ENCODE data around the gene GLRX5.

The GLRX5 gene

DNA sequence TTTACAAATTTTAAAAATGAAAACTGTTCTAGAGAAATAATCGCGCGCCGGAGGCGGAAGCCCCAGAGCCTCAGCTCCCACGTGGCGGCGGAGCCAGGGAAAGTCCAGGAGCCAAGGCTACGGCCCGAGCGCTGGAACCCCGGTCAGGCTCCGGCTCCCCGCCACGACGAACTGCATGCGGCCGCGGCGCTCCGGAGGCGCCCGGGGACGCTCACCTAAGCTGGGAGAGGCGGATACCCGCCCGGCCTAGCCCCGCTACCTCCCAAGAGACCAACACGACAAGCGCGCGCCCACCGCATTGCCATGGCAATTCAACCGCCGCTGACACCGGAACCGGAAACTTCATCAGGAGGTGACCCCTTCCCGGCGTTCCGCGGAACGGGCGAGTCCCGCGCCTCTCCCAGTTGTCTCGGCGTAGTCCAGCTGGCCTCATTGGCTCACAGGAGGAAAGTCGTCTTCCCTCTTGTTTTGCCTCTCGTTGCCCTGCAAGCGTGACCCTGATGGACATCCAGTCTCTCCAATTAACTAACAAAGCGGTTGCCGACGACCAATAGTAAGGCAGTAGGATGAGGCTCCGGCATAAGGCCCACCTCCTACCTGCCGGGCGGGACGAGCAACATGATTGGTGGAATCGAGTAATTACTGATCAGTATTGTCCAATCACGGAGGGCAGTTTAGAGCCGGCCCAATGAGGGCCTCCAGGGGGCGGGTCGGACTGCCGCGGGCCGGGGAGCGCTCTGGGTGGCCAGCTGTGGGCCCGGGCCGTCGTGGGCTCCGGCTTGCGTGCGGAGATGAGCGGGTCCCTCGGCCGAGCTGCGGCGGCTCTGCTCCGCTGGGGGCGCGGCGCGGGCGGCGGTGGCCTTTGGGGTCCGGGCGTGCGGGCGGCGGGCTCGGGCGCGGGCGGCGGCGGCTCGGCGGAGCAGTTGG lies at the start of gene GLRX5:
Gene GLRX5, plus strand, starts transcription at position 752 of the 927 bp plus-strand sequence. Its CDS starts 40 bp downstream, at position 792.
- peak; percentile 98 for FAIRE-seq
- DNase-seq (ENCODE audit: insufficient read length, low spot score): peak; percentile 98

DNA sequence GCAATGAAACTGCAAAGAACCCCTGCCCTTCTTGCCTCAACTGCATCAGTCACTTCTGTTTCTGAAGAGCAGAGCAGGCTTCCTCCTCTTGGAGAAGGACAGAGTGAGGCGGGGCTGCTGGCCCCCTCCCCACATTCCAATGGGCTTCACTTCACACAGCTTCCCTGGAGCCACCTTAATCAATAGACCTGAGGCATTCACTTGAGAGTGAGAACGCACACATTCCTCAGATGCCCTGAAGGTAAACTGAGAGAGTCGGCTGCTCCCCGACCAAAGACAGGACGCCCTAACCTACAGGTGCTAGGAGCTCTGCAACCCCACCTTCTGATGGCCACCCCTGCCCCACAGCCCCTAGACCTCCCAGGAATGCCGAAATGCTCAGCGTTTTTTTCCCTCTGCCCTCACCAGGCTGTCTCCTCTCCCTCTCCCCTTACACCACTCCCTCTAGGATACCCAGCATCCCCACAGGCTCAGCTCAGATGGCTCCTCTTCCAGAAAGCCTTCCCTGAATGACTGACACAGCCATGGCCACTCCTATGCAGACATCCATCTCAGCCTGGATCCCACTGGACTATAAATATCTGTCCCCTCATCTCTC lies 49.5 kb upstream of the GLRX5 start:
- no peak for DNase-seq (ENCODE audit: insufficient read length, low spot score)
- FAIRE-seq: no peak

DNA sequence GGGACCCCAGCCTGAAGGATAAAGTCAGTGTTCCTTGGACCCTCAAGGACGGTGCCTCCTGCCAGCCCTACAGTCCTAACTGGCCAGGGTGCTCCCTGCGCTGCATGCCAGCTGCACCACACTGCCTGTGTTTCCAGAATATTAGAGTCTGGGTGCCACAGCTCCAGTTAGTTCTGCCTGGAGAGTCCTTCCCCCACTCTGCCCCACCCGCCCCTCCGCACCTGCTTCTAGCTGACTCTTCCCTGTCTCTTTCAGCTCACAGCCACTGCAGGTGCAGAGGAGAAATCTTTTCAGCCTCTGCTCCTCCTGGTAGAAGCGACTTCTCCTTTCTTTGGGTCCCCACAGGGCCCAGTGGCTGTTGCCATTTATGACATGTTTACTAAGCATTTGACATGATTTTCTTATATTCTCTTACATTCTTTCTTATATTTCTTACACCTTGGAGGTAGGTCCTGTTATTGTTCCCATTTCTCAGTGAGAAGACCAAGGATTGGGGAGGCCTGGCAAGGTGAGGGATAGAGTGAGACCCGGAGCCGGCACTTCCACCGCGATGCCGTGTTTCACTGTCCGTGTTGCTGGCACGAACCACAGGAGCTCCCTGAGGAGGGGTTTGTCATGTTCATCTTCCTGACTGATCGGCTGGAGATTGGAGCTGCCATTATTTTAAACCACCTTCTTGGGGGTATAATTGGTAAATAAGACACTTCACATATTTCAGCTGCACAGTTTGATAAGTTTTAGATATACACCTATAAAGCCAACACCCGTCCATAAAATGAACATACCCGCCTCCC lies 47.8 kb upstream of the GLRX5 start:
- no peak for DNase-seq (ENCODE audit: insufficient read length, low spot score)
- FAIRE-seq: no peak

DNA sequence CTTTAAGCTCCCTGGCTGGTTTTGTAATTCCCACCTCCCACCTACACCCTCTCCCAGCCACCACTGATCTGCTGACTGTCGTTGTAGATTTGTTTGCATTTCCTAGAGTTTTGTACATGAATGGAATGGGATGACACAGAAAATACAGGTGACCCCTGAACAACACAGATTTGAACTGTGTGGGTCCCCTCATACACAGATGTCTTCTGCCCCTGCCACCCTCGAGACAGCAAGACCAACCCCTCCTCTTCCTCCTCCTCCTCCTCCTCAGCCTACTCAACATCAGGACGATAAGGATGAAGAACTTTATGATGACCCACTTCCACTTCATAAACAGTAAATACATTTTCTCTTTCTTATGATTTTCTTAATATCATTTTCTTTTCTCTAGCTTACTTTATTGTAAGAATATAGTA lies 47.2 kb upstream of the GLRX5 start:
- no peak for DNase-seq (ENCODE audit: insufficient read length, low spot score)
- no peak for FAIRE-seq

DNA sequence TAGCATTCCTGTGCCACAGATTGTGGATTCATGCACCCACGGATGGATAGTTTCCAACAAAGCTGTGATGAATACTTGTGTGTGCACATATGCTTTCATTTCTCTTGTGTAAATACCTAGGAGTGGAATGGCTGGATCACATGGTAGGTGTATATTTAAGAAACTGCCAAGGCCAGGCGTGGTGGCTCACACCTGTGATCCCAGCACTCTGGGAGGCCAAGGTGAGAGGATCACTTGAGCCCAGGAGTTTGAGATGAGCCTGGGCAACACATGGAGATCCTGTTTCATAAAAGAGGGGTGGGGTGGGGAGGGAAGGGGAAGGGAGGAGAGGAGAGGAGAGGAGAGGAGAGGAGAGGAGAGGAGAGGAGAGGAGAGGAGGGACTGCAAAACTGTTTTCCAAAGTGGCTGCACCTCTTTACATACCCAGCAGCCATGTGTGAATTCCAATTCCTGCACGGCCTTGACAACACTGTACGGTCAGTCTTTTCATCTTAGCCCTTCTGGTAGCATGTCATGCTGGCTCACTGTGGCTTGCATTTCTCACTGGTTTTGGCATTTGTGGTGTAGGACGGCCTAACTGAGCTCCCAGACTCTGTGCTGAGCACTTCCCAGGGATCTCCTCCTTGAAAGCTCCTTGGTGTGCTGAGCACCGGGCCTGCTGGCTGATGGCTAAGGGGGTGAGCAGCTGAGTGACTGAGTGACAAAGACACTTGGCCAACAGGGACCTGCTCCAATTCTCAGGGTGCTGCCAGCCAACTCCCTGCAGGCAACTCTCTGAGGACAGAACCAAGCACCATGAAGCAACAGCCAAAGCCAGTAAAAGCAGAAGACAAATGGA lies 46.3 kb upstream of the GLRX5 start:
- no peak for DNase-seq (ENCODE audit: insufficient read length, low spot score)
- no peak for FAIRE-seq

DNA sequence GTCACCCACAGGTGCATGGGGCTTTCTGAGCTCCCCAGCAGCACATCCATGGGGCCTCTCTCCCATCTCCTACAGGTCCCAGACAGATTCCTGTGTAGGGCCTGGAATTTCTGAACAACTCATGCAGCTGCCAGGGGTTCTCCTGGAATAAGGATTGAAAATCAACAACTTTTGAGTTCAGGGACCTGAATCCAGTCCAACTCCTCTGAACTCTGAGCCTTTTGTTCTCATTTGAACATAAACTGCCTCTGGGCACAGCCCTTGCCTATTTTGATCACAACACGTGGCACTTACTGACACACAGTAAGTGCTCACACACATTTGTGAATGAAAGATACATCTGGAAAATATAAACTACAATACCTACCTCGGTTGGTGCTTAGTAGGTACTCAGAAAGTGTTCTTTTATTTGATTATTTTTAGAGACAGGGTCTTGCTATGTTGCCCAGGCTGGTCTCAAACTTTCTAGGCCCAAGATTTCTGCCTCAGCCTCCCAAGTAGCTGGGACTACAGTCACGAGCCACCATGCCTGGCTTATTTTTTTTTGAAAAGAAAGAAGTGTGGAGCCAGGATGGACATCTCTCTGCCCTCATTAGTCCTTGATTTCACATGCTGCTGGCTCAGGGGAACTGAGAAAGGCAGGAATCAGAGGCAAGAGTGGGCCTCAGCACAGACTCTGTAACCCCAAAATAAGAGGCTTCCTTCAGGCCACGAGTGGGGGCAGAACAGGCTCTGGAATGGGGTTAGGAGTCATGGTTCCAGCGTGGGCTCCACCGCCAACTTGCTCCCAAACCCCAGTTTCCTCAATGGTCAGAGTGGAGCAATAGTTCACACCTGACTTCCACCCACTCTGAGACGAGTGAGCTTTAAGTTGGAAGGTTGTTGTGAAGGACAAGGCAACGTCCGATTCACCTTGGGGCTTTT lies 45.4 kb upstream of the GLRX5 start:
- FAIRE-seq: no peak
- no peak for DNase-seq (ENCODE audit: insufficient read length, low spot score)

DNA sequence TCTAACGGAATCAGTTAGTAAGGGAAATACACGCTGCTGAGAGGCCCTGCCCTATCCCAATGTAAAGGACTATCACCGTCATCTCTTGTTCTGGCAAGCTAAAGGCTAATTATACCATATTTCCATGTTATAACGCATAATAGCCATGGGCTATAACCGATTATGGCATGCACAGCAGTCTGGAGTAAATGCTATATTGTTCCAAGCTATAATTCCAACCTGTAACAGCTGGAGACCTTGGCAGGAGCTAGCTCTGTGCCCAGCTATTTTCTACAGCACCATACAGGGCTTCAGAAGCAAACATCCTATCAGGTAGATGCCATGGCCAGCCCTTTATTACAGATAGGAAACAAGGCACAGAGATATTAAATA lies 44.7 kb upstream of the GLRX5 start:
- no peak for FAIRE-seq

DNA sequence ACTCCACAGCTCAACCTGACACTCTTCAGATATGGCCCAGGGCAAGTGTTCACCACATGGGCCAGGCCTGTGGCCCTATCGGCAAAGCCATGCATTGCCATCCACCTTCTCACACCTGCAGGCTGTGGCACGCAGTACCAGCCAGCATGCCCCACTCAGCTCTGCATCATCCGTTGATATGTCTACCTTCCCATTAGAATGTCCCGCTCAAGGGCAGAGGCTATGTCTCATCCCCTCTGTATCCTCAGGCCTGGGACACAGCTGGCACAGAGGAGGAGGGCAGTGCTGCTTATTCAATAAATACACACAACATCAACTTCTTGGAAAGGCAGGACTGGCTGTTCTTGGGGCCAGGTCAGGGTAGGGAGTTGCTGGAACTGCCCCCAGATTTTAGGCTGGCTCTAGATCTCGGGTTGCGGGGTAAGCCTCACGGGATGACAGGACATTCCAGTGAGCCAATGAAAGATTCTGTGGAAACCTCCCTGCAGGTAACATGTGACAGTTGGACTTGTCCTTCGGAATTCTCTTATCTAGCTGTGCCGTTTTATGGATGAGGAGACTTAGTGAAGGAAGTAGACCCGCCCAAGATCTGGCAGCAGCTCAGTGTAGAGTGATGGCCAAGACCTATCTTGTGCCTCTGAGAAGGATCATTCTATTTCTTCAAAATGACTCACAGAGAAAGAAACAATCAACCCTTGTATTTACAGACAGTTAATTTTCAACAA lies 44.0 kb upstream of the GLRX5 start:
- FAIRE-seq: peak; percentile 49
- no peak for DNase-seq (ENCODE audit: insufficient read length, low spot score)

More for the DNA sequence above, 44.7 kb upstream of the GLRX5 start:
- DNase-seq (ENCODE audit: insufficient read length, low spot score): no peak

DNA sequence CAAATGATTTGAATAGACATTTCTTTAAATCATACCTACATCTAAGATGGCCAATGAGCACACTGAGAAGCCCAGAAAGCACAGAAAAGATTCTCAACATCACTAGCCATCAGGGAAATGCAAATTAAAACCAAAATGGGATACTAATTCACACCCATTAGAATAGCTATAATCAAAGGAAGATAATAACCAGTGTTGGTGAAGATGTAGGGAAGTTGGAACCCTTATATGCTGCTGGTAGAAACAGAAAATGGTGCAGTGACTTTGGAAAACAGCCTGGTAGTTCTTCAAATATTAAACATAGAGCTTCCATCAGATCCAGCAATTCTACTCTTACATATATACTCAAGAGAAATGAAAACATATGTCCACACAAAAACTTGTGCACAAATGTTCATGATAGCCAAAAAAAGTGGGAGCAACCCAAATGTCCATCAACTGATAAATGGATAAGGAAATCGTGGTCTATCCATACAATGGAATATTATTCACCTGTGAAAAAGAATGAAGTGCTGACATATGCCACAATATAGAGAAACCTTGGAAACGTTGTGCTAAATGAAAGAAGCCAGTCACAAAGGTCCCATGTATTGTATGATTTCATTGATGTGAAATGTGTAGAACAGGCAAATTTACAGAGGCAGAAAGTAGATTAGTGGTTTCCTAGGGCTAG lies 42.8 kb upstream of the GLRX5 start:
- DNase-seq (ENCODE audit: insufficient read length, low spot score) (no peak), FAIRE-seq (no peak)

DNA sequence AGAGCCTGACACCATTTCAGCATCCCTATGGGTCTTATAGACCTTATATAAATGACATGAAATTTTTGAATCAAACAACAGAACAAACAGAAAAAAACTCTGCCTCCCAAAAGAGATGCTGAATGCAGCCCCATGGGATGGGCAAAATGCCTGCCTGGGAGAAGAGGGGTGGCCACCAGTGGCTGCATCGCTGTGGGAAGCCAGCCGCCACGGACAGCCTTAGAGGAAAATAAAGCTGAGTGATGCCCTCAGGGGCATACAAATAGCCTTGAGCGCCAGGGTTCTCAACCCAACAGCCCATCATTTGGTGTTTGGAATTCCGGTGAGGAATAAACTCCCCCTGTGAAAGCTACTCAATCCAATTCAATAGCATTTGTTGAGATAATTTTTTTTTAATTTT lies 41.3 kb upstream of the GLRX5 start:
- FAIRE-seq: no peak
- no peak for DNase-seq (ENCODE audit: insufficient read length, low spot score)

DNA sequence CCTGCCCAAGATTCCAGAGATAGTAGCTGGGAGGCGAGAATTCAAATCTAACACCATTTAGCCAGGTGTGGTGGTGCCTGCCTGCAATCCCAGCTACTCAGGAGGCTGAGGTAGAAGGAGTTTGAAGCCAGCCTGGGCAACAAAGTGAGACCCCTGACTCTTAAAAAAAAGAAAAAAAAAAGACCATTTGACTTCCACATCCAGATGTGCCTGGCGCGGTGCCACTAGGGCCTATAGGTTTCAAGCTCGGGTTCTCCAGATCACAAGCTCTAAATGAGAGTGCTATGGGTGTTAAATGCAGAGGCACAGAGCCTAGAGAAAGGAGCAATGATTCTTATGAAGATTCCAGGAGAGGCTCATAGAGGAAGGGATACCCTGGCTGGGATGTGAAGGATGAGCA lies 40.9 kb upstream of the GLRX5 start:
- no peak for DNase-seq (ENCODE audit: insufficient read length, low spot score)

DNA sequence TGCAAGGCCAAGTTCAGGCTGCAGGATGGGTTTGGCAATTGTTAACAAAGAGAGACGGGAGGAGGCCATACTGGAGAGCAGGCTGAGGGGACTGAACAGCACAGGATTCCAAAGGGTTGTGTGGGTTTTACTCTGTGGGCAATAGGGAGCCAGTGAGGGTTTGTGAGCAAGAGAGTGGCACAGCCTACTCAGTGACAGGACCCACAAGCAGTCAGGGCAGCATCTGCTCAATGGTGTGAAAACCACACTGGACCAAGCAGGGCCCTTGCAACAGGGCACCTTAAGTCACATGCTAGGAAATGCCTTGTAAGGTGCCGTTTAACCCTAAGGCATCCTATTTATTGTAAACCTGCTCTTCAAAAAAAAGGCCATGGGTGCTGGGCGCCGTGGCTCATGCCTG lies 40.4 kb upstream of the GLRX5 start:
- FAIRE-seq: no peak

More for the DNA sequence above, 40.9 kb upstream of the GLRX5 start:
- FAIRE-seq: no peak

DNA sequence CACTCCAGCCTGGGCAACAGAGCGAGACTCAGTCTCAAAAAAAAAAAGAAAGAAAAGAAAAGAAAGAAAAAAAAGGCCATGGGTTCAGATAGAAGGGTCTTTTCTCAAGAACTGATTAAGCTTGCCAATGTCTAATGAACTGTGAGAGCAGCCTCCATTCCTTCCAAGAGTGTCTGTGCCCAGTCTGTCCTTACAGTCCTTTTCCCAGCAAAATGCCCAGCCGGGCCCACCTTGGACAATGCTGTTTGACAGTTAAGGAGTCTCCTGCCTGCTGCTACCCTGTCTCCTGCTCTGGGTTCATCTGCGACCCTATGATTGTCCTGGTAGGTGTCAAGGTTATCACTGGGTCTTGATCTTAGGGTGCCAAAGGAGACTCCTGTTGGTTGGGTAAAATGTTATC lies 39.8 kb upstream of the GLRX5 start:
- no peak for DNase-seq (ENCODE audit: insufficient read length, low spot score)
- no peak for FAIRE-seq

More for the DNA sequence above, 40.4 kb upstream of the GLRX5 start:
- DNase-seq (ENCODE audit: insufficient read length, low spot score): no peak

DNA sequence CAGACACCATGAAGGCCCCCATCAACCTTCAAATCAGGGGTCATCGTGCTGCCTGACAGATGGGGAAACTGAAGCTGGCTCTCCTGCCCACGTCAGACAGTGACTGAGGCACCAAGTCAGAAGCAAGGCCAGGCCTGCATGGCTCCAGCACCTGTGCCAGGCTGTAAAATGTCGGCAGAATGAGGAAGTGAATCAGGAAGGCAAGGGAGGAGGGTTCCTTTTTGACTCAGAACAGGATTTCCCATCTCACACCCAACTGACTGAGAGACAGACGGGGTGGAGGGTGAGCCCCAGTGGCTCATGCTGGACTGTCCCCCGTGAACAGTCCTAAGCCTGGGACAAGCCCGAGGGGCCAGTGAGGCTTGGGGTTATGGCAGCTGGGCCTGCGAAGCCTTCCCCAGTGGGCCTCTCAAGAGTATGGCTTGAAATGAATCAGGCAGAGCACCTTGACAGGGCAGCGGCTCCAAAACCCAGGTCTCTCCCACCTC lies 39.3 kb upstream of the GLRX5 start:
- FAIRE-seq (peak; percentile 13), DNase-seq (ENCODE audit: insufficient read length, low spot score) (no peak)

DNA sequence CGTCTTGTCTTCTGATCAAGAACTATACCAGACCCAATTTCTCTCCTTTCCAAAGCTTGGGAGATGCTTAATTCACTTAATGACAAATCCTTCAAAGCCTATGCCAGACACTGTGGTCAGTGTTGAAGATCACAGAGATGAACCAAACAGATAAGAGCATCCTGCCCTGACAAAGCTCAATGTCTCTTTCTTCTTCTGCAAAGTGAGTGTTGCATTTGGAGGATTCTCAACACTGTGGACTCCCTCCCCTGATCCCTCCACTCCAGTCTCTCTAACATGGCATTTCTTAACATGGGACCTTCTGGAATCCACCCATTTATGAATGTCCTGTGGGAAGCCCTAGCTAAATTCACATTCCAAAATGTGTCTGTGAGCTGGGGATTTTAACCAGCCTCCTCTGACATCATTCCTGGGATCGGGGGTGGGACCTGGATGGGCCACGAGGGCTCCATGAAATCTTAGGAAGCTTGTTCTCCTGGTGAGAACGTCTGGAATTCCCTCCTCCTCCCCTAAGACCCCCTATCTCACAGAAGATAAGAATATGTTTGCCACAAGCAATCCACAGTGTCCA lies 38.7 kb upstream of the GLRX5 start:
- FAIRE-seq (peak; percentile 16), DNase-seq (ENCODE audit: insufficient read length, low spot score) (no peak)

DNA sequence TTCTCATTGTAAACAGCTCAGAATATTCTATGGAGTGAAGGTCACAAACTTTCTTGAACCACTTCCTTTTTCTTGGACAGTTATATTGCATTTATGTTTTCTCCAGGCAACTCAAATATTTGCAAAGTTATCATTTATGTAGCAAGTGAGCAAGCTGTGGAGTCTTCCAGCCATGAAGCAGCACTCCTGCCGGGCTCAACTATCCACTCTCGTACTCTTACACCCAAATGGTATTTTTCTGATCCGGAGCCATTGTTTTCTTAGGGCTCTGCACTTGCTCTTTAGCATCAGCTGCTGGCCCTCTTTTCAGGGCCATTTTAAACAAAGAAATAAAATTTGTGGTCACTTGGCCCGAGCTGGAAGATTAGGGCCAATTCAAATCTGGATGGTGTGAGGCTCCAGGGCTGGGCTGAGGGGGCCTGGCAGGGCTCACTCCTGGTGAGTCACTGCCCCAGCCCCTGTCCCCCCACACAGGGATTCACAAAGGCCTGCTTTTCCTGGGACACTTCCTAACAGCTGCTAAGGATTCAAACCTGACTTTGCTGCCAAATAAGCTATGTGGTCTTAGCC lies 38.1 kb upstream of the GLRX5 start:
- no peak for FAIRE-seq

DNA sequence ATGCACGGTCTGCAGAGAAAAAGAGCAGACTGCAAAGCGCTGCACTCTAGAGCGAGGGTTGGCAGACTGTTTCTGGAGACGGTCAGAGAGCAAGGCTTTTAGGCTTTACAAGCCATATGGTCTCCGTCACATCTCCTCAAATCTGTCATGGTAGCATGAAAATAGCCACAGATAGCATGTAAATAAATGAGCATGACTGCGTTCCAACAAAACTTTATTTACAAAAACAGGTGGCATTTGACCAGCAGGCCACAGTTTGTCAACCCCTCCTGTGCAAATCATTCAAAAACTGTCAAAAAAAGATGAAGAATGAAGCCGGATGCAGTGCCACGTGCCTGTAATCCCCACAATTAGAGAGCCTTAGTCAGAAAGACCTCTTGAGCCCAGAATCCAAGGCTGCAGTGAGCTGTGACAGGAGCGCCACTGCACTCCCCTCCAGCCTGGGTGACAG lies 37.3 kb upstream of the GLRX5 start:
- FAIRE-seq (no peak), DNase-seq (ENCODE audit: insufficient read length, low spot score) (no peak)

More for the DNA sequence above, 38.1 kb upstream of the GLRX5 start:
- no peak for DNase-seq (ENCODE audit: insufficient read length, low spot score)

Measured in HTR-8/SVneo (cell line).